T-helper 1 cell treated with Interleukin-12 subunit alpha and Interleukin-12 subunit beta and Interleukin-4 antibody, amounts not matched to agents 30 ng/mL and 1 ng/mL, for 36 hours (primary cell): Measurements from ENCODE around the gene OR52E6. TPM values are rescaled to one million over a fixed set of nuclear protein-coding genes. Genes with fewer than 3 reads are reported as not detected.

Source experiments
- intact Hi-C: fragments of 100-400 bp; cut with micrococcal nuclease; formaldehyde crosslinking; loops from one replicate; pipeline ENCODE4 v1.15.1; 2024
- total RNA-seq: library from RNA; stranded (reverse); gene quantifications from 2 replicates; pipeline ENCODE4 v1.2.3, GENCODE V29; 2022

The OR52E6 gene
- total RNA-seq, 1 donor from 2014 or later: not detected

GRCh38 chr11:5803982-5804381 is 37.7 kb downstream of the OR52E6 start:
- intact Hi-C loops: no loop called here

- intact Hi-C loops: no loop called here
These were observed 45.2 kb downstream of the OR52E6 start for GRCh38 chr11:5796541-5796940.

- intact Hi-C loops: no loop called here
These were observed 50.5 kb downstream of the OR52E6 start, which contains the start of gene OR52N1 for GRCh38 chr11:5791165-5791564. Gene OR52N1, minus strand, starts transcription at chr11:5791265. Its CDS starts 2,449 bp downstream, at chr11:5788816.

Other genes with a start within 250 kb of the OR52E6 start
- 0.07 and 0.10 TPM in 2 replicates for gene TRIM6, start 245.3 kb downstream of the OR52E6 start, total RNA-seq
- gene TRIM34, start 216.9 kb downstream of the OR52E6 start, total RNA-seq: 9.7 and 9.8 TPM in 2 replicates
- 22.1 and 24.0 TPM in 2 replicates for gene TRIM5, start 156.8 kb downstream of the OR52E6 start, total RNA-seq
- 280 and 282 TPM in 2 replicates for gene TRIM22, start 152.1 kb downstream of the OR52E6 start, total RNA-seq
- gene OR56B1, start 105.4 kb downstream of the OR52E6 start, total RNA-seq: 0.17 and 0.37 TPM in 2 replicates
- 1.1 and 1.9 TPM in 2 replicates for gene OR52N4, start 87.7 kb downstream of the OR52E6 start, total RNA-seq
- not detected in 2 replicates for gene OR52N5, start 58.5 kb downstream of the OR52E6 start, total RNA-seq
- not detected in 2 replicates for gene OR52N1, start 50.6 kb downstream of the OR52E6 start, total RNA-seq
- not detected in 2 replicates for gene OR52N2, start 33.0 kb downstream of the OR52E6 start, total RNA-seq
- gene OR52E8, start 15.8 kb upstream of the OR52E6 start, total RNA-seq: not detected in 2 replicates
- not detected in 2 replicates for gene OR52E4, start 38.7 kb upstream of the OR52E6 start, total RNA-seq
- not detected in 2 replicates for gene OR52E5, start 51.3 kb upstream of the OR52E6 start, total RNA-seq
- gene OR56A3, start 100.4 kb upstream of the OR52E6 start, total RNA-seq: not detected in 2 replicates
- gene OR56A5, start 126.6 kb upstream of the OR52E6 start, total RNA-seq: not detected in 2 replicates
- not detected in 2 replicates for gene OR52L1, start 145.1 kb upstream of the OR52E6 start, total RNA-seq
- gene OR56A4, start 165.0 kb upstream of the OR52E6 start, total RNA-seq: not detected in 2 replicates
- gene OR56A1, start 188.9 kb upstream of the OR52E6 start, total RNA-seq: not detected in 2 replicates